GM18873 (cell line): ENCODE data around the gene EMILIN1.
"Not testable (repeated sequence)": the region's sequence is repeated elsewhere in the genome, so short reads cannot be mapped to it uniquely, and the experiment has no call there.

Experiments used
- ATAC-seq: cut with Tn5 transposase; IDR thresholded peaks from one replicate; pipeline ENCODE4 v1.9.1; 2021; ENCODE audit warnings: mild to moderate bottlenecking, moderate library complexity, moderate number of reproducible peaks; ENCODE audit not compliant: unreplicated experiment, low FRiP score

The EMILIN1 gene

GRCh38 chr2:27118525-27119329, 40.3 kb downstream of the EMILIN1 start, which contains the start of gene CGREF1:
Gene CGREF1, minus strand, starts transcription at chr2:27119128. Its CDS starts 14,762 bp downstream, at chr2:27104366.
- no peak for ATAC-seq

GRCh38 chr2:27119330-27119670, 40.9 kb downstream of the EMILIN1 start:
- not testable (repeated sequence) for ATAC-seq

- no peak for ATAC-seq
Observed at GRCh38 chr2:27121906-27122305, 43.5 kb downstream of the EMILIN1 start.

GRCh38 chr2:27122791-27123190, 44.4 kb downstream of the EMILIN1 start:
- no peak for ATAC-seq

DNA sequence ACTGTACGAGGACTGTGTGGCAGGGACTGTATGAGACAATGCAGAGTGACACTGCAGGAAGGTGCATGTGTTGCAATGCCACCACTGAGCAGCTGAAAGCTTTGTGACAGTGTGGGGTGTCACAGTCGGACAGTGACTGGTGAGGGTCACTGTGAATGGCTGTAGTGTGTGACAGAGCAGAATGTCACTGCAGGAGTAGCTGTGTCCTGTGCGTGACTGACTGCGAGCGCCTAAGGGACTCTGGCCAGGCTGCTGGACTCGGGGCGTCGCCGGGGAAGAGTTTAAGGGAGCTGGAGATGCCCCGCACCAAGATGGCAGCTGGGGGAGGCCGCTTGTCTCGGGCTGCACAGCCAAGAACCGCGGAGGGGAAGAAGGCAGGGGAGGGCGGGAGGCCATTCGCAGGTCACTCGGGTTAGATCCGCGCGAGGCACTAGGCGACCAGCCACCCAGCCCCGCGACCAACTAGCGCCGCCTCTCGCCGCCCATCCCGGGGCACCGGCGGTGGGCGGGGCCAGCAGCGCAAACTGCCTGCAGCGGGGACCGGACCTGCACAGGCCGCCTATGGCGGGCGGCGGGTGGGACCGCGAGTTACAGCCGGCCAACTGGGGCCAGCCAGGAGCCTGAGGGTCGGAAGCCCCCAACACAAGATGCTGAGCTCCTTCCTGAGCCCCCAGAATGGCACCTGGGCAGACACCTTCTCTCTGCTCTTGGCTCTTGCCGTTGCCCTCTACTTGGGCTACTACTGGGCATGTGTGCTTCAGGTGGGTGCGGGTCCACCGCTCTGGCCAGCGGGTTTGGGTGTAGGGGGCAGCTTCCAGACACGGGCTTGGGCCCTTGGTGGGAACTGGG, 45.1 kb downstream of the EMILIN1 start, which contains the start of gene ABHD1:
TSS of gene ABHD1 (plus strand) at position 514 of the 849 bp plus-strand sequence. CDS start at position 648, 134 bp downstream.
- ATAC-seq: no peak

GRCh38 chr2:27125104-27125503, 46.7 kb downstream of the EMILIN1 start:
- ATAC-seq: no peak

DNA sequence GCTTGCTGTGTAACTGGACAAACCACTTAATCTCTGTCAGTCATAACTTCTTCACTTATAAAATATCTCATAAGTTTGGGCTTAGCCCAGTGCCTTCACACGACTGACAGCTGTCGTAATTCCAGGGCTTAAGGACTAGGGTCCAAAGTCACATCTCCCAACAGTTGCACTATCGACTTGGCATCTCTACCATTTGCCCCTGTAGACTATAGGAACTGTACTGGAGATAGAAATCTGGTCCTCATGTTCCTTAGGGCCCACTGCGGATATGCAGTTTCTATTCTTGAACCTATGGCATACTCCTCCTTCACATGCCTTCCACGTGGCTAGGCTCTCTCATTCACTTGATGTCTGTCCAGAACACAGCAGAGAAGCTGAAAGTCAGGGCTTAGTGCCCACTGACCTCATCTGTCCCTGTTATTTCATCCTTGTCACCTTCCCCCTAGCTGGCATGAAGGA, 47.9 kb downstream of the EMILIN1 start:
- ATAC-seq: no peak

DNA sequence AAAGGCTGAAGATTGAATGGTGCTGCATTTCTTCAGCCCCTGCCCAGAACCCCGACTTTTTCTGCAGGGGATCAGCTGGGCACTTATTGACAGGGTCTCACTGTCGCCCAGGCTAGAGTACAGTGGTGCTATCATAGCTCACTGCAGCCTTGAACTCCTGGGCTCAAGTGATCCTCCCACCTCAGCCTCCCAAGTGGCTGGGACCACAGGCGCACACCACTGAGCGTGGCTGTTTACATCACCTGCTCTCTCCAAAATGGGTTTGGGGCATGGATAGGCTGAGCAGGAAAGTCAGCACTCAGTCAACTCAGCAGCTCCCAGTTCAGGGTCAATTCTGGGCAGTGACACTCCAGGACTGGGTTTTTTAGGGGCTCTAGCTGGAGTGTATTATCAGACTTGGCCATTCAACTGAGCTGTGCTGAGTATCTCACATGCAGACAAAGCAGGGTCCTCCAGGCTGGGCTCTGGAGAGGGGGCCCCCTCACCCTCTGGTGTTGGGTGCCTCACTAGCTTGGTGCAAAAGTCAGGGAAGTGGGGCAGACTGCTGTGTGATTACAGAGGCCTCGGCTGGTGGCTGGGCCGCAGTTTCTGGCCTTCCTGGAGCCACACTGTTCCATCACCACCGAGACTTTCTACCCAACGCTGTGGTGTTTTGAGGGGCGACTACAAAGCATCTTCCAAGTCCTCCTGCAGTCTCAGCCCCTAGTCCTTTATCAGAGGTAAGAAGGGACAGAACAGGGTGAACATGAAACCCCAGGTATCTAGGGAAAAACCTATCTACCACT, 49.7 kb downstream of the EMILIN1 start:
- no peak for ATAC-seq

GRCh38 chr2:27128668-27129571, 50.5 kb downstream of the EMILIN1 start:
- ATAC-seq: no peak

DNA sequence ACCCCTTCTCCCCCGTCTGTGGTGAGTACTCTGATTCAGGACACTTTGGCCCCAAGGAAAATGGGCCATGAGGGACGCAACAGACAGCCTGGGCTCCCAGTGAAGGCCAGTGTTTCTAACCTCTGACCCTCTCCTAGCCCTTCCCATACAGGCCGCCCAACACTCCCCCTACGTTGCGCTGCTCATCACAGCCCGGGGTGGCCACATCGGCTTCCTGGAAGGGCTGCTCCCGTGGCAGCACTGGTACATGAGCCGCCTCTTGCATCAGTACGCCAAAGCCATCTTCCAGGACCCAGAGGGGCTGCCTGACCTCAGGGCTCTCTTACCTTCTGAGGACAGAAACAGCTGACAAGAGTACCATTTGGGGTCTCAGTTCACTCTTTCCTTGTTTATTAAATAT, 52.0 kb downstream of the EMILIN1 start:
- ATAC-seq: no peak

DNA sequence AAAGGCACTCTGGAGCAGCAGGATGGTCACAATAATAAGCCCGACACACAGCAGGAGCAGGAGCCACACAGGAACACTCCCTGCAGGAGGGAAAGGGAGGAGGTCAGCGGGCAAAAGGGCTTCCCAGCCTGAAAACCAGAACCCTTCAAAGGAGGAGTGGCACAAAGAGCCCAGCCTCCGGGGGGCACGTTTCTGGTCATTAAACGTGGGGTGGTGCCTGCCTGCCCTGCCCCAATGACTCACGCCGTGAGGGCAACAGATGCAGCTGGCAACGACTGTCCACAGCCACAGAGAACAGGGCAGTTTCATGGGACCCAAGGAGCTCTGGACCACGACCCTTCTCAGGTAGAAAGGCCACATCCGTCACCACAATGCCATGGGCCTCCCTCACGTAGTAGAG, 53.0 kb downstream of the EMILIN1 start:
- no peak for ATAC-seq

- no peak for ATAC-seq
Observed at GRCh38 chr2:27133195-27133875, 54.9 kb downstream of the EMILIN1 start.

GRCh38 chr2:27133905-27134780, 55.7 kb downstream of the EMILIN1 start, which contains the start of gene PREB:
Gene PREB, minus strand, starts transcription at chr2:27134636. Its CDS starts 215 bp downstream, at chr2:27134421.
- peak; percentile 62 for ATAC-seq

GRCh38 chr2:27134781-27135477, 56.5 kb downstream of the EMILIN1 start:
- ATAC-seq: no peak

DNA sequence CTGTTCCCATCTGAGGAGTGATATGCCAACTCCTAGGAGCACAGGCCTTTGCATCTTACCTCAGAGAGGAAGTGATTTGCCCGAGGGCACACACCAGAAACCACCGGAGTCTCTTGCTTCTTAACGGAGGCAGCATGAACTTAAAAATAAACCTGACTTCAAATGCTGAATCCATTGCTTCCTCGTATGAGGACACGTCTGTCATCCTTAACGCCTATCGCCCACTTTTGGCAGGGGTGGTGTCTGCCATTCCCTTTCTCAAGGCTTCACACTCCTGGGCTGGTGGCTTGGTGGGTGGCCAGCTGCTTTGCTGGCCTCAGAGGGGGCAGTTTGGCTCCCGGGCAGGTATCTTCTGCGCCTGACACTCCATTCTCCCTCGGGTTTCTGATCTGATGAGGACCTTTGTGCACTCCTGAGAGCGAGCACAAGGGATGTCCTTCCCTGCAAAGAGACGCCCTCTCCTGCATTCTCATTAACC, 57.1 kb downstream of the EMILIN1 start:
- ATAC-seq: no peak
